Gastroesophageal sphincter (tissue), 3 donors: ENCODE measurements around the gene PXN.

Experiments
- CTCF ChIP-seq, 4 experiments: fragments of 200-600 bp in 2 of 4; fragments of 450-650 bp in 2 of 4; sonication (generic) in 1 of 4; IDR thresholded peaks; one replicate each; pipeline ENCODE4 v1.5.1; 2017 to 2019; ENCODE audit warnings: antibody characterized with exemption in 4 of 4, mild to moderate bottlenecking in 2 of 4, moderate library complexity in 2 of 4
- EP300 ChIP-seq: sonication (generic); formaldehyde crosslinking; IDR thresholded peaks from one replicate; pipeline ENCODE4 v1.6.1; 2017; ENCODE audit warnings: antibody characterized with exemption, mild to moderate bottlenecking
- POLR2A ChIP-seq, 2 donors: fragments of 450-650 bp; IDR thresholded peaks; one replicate each; pipeline ENCODE4 v1.6.1; 2017; ENCODE audit warnings: antibody characterized with exemption in 2 of 2, mild to moderate bottlenecking in 2 of 2, moderate library complexity in 1 of 2
- POLR2AphosphoS5 ChIP-seq: sonication (generic); formaldehyde crosslinking; IDR thresholded peaks from one replicate; pipeline ENCODE4 v1.6.1; 2017; ENCODE audit warnings: antibody characterized with exemption

DNA sequence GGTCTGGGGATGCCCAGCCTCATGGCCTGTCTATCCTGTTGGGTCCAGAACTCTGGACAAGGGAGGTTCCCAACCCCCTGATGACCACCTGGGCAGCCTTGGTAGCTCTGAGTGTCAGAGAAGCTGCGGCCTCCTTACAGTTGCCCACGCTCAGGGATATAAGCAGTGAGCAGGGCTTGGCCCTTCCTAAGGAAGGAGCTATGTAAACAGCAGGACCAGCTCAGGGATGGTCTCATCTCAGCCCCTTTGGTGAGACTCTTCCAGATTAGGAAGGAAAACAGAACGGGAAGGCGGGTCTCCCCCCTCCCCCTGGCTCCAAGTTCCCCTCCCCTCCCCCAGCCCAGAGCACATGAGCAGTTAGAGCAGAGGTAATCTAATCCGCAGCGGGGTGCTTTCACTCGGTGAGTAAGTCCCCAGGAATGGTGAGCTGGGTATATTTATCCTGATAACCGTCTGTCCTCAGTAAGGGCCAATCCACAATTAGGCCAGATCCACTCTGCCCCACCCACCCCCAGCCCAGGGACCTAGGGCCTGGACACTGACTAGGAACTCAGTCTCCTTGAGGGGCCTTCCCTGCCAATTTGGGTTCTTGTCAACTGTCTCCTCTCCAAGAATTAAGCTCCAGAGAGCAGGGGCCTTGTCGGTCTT, 35.1 kb downstream of the PXN start:
- TF ChIP-seq POLR2A (IDR thresholded peaks at IDR 0.05) (no peak), CTCF (IDR thresholded peaks at IDR 0.05) (no peak), POLR2AphosphoS5 (peak; percentile 53), EP300 (no peak)
